Ovary (tissue), 3 donors: ENCODE data around the gene HMCES.

Source experiments
- EP300 ChIP-seq: sonication (generic); formaldehyde crosslinking; IDR thresholded peaks from one replicate; pipeline ENCODE4 v1.6.1; 2017; ENCODE audit warnings: antibody characterized with exemption
- TF ChIP-seq, protein P1 (sequence below), 3 donors: fragments of 450-650 bp in 2 of 3; fragments of 200-600 bp in 1 of 3; IDR thresholded peaks; one replicate each; pipeline versions ENCODE4 v1.5.1 to v1.8.0; 2016 to 2022; ENCODE audit warnings: antibody characterized with exemption in 3 of 3, mild to moderate bottlenecking in 1 of 3
- donor health status: DM: no; HTN: no; CAD: no.

- TF ChIP-seq EP300: no peak
- TF ChIP-seq, protein P1, sequence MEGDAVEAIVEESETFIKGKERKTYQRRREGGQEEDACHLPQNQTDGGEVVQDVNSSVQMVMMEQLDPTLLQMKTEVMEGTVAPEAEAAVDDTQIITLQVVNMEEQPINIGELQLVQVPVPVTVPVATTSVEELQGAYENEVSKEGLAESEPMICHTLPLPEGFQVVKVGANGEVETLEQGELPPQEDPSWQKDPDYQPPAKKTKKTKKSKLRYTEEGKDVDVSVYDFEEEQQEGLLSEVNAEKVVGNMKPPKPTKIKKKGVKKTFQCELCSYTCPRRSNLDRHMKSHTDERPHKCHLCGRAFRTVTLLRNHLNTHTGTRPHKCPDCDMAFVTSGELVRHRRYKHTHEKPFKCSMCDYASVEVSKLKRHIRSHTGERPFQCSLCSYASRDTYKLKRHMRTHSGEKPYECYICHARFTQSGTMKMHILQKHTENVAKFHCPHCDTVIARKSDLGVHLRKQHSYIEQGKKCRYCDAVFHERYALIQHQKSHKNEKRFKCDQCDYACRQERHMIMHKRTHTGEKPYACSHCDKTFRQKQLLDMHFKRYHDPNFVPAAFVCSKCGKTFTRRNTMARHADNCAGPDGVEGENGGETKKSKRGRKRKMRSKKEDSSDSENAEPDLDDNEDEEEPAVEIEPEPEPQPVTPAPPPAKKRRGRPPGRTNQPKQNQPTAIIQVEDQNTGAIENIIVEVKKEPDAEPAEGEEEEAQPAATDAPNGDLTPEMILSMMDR (IDR thresholded peaks at IDR 0.05): no peak
Observed at GRCh38 chr3:129261894-129262293, 16.8 kb upstream of the HMCES start.
